HEK293 (cell line): Measurements from ENCODE around the gene ARPC5L.

ENCODE experiments used
- GFI1B ChIP-seq: fragments of 450-650 bp; formaldehyde crosslinking; IDR thresholded peaks from 2 replicates; pipeline ENCODE4 v1.5.1; 2016; ENCODE audit warnings: missing biosample characterization, missing genetic modification characterization
- IKZF3 ChIP-seq: fragments of 450-650 bp; IDR thresholded peaks from 2 replicates; pipeline ENCODE4 v1.5.0; 2018; ENCODE audit warnings: missing biosample characterization, mild to moderate bottlenecking, missing genetic modification characterization, moderate library complexity
- MYNN ChIP-seq: fragments of 450-650 bp; formaldehyde crosslinking; IDR thresholded peaks from 2 replicates; pipeline ENCODE4 v1.5.1; 2016; ENCODE audit warnings: missing biosample characterization, missing genetic modification characterization, borderline replicate concordance
- ZBTB1 ChIP-seq: fragments of 450-650 bp; formaldehyde crosslinking; IDR thresholded peaks from 2 replicates; pipeline ENCODE4 v1.5.1; 2016; ENCODE audit warnings: missing biosample characterization, missing genetic modification characterization
- ZBTB8A ChIP-seq: fragments of 450-650 bp; formaldehyde crosslinking; IDR thresholded peaks from 2 replicates; pipeline ENCODE4 v1.5.1; 2016; ENCODE audit warnings: missing biosample characterization, missing genetic modification characterization
- ZEB2 ChIP-seq: fragments of 450-650 bp; formaldehyde crosslinking; IDR thresholded peaks from 2 replicates; pipeline ENCODE4 v1.5.1; 2016; ENCODE audit warnings: missing biosample characterization, missing genetic modification characterization
- ZFHX2 ChIP-seq: fragments of 450-650 bp; formaldehyde crosslinking; conservative IDR thresholded peaks from 2 replicates; pipeline ENCODE4 v1.5.1; 2016; ENCODE audit warnings: missing biosample characterization, missing genetic modification characterization
- ZFP3 ChIP-seq: fragments of 450-650 bp; formaldehyde crosslinking; IDR thresholded peaks from 2 replicates; pipeline ENCODE4 v1.5.1; 2016; ENCODE audit warnings: low read depth, missing biosample characterization, missing genetic modification characterization
- ZFP69B ChIP-seq: fragments of 450-650 bp; formaldehyde crosslinking; IDR thresholded peaks from 2 replicates; pipeline ENCODE4 v1.5.1; 2016; ENCODE audit warnings: missing biosample characterization, missing genetic modification characterization
- ZIC2 ChIP-seq: fragments of 450-650 bp; formaldehyde crosslinking; IDR thresholded peaks from 2 replicates; pipeline ENCODE4 v1.5.1; 2016; ENCODE audit warnings: missing biosample characterization, missing genetic modification characterization
- ZNF114 ChIP-seq: fragments of 450-650 bp; formaldehyde crosslinking; IDR thresholded peaks from 2 replicates; pipeline ENCODE4 v1.5.0; 2017; ENCODE audit warnings: missing biosample characterization, missing genetic modification characterization
- ZNF138 ChIP-seq: fragments of 450-650 bp; formaldehyde crosslinking; IDR thresholded peaks from 2 replicates; pipeline ENCODE4 v1.5.1; 2016; ENCODE audit warnings: missing biosample characterization, missing genetic modification characterization, borderline replicate concordance
- ZNF155 ChIP-seq: fragments of 450-650 bp; formaldehyde crosslinking; IDR thresholded peaks from 2 replicates; pipeline ENCODE4 v1.5.1; 2016; ENCODE audit warnings: missing biosample characterization, missing genetic modification characterization
- ZNF184 ChIP-seq: fragments of 450-650 bp; IDR thresholded peaks from 2 replicates; pipeline ENCODE4 v1.5.1; 2018; ENCODE audit warnings: missing biosample characterization, mild to moderate bottlenecking, missing genetic modification characterization
- ZNF223 ChIP-seq: fragments of 450-650 bp; formaldehyde crosslinking; IDR thresholded peaks from 2 replicates; pipeline ENCODE4 v1.5.1; 2016; ENCODE audit warnings: missing biosample characterization, missing genetic modification characterization
- ZNF239 ChIP-seq: fragments of 450-650 bp; formaldehyde crosslinking; IDR thresholded peaks from 2 replicates; pipeline ENCODE4 v1.5.1; 2016; ENCODE audit warnings: missing biosample characterization, missing genetic modification characterization
- ZNF24 ChIP-seq: fragments of 450-650 bp; formaldehyde crosslinking; IDR thresholded peaks from 2 replicates; pipeline ENCODE4 v1.5.1; 2016; ENCODE audit warnings: missing biosample characterization, missing genetic modification characterization
- ZNF335 ChIP-seq: fragments of 450-650 bp; formaldehyde crosslinking; conservative IDR thresholded peaks from 2 replicates; pipeline ENCODE4 v1.5.1; 2016; ENCODE audit warnings: missing biosample characterization, missing genetic modification characterization
- ZNF366 ChIP-seq: fragments of 450-650 bp; formaldehyde crosslinking; conservative IDR thresholded peaks from 2 replicates; pipeline ENCODE4 v1.5.1; 2016; ENCODE audit warnings: missing biosample characterization, missing genetic modification characterization
- ZNF423 ChIP-seq: fragments of 450-650 bp; formaldehyde crosslinking; IDR thresholded peaks from 2 replicates; pipeline ENCODE4 v1.5.1; 2016; ENCODE audit warnings: missing biosample characterization, missing genetic modification characterization
- ZNF549 ChIP-seq: fragments of 450-650 bp; IDR thresholded peaks from 2 replicates; pipeline ENCODE4 v1.5.1; 2018; ENCODE audit warnings: missing biosample characterization, missing genetic modification characterization, mild to moderate bottlenecking, inconsistent platforms, moderate library complexity
- ZSCAN16 ChIP-seq: fragments of 450-650 bp; formaldehyde crosslinking; IDR thresholded peaks from 2 replicates; pipeline ENCODE4 v1.5.1; 2016; ENCODE audit warnings: missing biosample characterization, missing genetic modification characterization
- TF ChIP-seq, protein P1 (sequence below): fragments of 450-650 bp; formaldehyde crosslinking; IDR thresholded peaks from 2 replicates; pipeline ENCODE4 v1.5.1; 2017; ENCODE audit warnings: missing biosample characterization, missing genetic modification characterization
- TF ChIP-seq, protein P2 (sequence below): fragments of 450-650 bp; formaldehyde crosslinking; IDR thresholded peaks from 2 replicates; pipeline ENCODE4 v1.5.1; 2016; ENCODE audit warnings: missing biosample characterization, missing genetic modification characterization, borderline replicate concordance
- TF ChIP-seq, protein P3 (sequence below): fragments of 450-650 bp; formaldehyde crosslinking; IDR thresholded peaks from 2 replicates; pipeline ENCODE4 v1.5.1; 2016; ENCODE audit warnings: missing biosample characterization, missing genetic modification characterization, low read depth
- TF ChIP-seq, protein P4 (sequence below): fragments of 450-650 bp; formaldehyde crosslinking; IDR thresholded peaks from 2 replicates; pipeline ENCODE4 v1.5.1; 2016; ENCODE audit warnings: missing biosample characterization, missing genetic modification characterization
- TF ChIP-seq, protein P5 (sequence below): fragments of 450-650 bp; formaldehyde crosslinking; IDR thresholded peaks from 2 replicates; pipeline ENCODE4 v1.5.1; 2016; ENCODE audit warnings: missing biosample characterization, missing genetic modification characterization
- TF ChIP-seq, protein P6 (sequence below): fragments of 450-650 bp; formaldehyde crosslinking; IDR thresholded peaks from 2 replicates; pipeline ENCODE4 v1.5.1; 2016; ENCODE audit warnings: missing biosample characterization, missing genetic modification characterization

The ARPC5L gene

DNA sequence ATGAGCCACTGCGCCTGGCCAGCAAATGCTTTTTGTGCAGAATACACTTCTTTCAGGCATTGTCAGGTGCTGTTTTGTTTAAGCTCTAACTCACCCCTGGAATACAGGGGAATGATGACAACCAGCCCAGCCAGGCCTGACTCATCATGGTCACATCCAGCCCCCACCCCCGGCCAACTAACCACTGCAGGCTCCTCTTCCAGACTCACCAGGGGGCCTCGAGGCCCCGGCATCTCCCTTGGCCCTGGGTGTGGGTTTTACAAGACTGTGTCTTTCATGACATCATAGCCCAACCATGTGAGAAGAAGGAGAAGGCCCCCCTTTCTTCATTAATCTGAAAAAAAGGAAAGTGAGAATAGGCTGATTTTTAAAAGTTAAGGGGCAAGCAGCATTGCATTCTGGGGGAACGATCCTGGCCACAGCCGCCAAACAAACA lies 49.5 kb upstream of the ARPC5L start (continued):
- TF ChIP-seq, protein P1, sequence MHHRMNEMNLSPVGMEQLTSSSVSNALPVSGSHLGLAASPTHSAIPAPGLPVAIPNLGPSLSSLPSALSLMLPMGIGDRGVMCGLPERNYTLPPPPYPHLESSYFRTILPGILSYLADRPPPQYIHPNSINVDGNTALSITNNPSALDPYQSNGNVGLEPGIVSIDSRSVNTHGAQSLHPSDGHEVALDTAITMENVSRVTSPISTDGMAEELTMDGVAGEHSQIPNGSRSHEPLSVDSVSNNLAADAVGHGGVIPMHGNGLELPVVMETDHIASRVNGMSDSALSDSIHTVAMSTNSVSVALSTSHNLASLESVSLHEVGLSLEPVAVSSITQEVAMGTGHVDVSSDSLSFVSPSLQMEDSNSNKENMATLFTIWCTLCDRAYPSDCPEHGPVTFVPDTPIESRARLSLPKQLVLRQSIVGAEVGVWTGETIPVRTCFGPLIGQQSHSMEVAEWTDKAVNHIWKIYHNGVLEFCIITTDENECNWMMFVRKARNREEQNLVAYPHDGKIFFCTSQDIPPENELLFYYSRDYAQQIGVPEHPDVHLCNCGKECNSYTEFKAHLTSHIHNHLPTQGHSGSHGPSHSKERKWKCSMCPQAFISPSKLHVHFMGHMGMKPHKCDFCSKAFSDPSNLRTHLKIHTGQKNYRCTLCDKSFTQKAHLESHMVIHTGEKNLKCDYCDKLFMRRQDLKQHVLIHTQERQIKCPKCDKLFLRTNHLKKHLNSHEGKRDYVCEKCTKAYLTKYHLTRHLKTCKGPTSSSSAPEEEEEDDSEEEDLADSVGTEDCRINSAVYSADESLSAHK (tag by site-specific recombination) = no peak
- TF ChIP-seq ZNF223 (tag by site-specific recombination) = no peak
- 0 out of 2 replicates have a peak, but pooled peaks have one; percentile 40 for TF ChIP-seq ZNF24
- no peak for TF ChIP-seq ZNF155 (tag by site-specific recombination)
- TF ChIP-seq IKZF3 = 0 out of 2 replicates have a peak, but pooled peaks have one; percentile 48
- TF ChIP-seq ZIC2 (tag by site-specific recombination) = peak; percentile 68
- peak; percentile 48; the same call in 1 of the 2 replicates for TF ChIP-seq ZNF335
- peak; percentile 58; the same call in 1 of the 2 replicates for TF ChIP-seq ZNF423 (tag by site-specific recombination)
- TF ChIP-seq ZNF549 (tag by site-specific recombination) = no peak
- no peak for TF ChIP-seq ZNF239 (tag by site-specific recombination)
- 0 out of 2 replicates have a peak, but pooled peaks have one; percentile 15 for TF ChIP-seq ZFP69B (tag by site-specific recombination)
- TF ChIP-seq, protein P2, sequence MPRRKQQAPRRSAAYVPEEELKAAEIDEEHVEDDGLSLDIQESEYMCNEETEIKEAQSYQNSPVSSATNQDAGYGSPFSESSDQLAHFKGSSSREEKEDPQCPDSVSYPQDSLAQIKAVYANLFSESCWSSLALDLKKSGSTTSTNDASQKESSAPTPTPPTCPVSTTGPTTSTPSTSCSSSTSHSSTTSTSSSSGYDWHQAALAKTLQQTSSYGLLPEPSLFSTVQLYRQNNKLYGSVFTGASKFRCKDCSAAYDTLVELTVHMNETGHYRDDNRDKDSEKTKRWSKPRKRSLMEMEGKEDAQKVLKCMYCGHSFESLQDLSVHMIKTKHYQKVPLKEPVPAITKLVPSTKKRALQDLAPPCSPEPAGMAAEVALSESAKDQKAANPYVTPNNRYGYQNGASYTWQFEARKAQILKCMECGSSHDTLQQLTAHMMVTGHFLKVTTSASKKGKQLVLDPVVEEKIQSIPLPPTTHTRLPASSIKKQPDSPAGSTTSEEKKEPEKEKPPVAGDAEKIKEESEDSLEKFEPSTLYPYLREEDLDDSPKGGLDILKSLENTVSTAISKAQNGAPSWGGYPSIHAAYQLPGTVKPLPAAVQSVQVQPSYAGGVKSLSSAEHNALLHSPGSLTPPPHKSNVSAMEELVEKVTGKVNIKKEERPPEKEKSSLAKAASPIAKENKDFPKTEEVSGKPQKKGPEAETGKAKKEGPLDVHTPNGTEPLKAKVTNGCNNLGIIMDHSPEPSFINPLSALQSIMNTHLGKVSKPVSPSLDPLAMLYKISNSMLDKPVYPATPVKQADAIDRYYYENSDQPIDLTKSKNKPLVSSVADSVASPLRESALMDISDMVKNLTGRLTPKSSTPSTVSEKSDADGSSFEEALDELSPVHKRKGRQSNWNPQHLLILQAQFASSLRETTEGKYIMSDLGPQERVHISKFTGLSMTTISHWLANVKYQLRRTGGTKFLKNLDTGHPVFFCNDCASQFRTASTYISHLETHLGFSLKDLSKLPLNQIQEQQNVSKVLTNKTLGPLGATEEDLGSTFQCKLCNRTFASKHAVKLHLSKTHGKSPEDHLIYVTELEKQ (tag by site-specific recombination) = no peak
- no peak for TF ChIP-seq GFI1B (tag by site-specific recombination)
- no peak for TF ChIP-seq ZNF114
- TF ChIP-seq, protein P3, sequence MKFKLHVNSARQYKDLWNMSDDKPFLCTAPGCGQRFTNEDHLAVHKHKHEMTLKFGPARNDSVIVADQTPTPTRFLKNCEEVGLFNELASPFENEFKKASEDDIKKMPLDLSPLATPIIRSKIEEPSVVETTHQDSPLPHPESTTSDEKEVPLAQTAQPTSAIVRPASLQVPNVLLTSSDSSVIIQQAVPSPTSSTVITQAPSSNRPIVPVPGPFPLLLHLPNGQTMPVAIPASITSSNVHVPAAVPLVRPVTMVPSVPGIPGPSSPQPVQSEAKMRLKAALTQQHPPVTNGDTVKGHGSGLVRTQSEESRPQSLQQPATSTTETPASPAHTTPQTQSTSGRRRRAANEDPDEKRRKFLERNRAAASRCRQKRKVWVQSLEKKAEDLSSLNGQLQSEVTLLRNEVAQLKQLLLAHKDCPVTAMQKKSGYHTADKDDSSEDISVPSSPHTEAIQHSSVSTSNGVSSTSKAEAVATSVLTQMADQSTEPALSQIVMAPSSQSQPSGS = peak; percentile 82
- TF ChIP-seq ZNF184 (tag by site-specific recombination) = 0 out of 2 replicates have a peak, but pooled peaks have one; percentile 29
- no peak for TF ChIP-seq ZSCAN16 (tag by site-specific recombination)
- no peak for TF ChIP-seq MYNN (tag by site-specific recombination)
- TF ChIP-seq, protein P4, sequence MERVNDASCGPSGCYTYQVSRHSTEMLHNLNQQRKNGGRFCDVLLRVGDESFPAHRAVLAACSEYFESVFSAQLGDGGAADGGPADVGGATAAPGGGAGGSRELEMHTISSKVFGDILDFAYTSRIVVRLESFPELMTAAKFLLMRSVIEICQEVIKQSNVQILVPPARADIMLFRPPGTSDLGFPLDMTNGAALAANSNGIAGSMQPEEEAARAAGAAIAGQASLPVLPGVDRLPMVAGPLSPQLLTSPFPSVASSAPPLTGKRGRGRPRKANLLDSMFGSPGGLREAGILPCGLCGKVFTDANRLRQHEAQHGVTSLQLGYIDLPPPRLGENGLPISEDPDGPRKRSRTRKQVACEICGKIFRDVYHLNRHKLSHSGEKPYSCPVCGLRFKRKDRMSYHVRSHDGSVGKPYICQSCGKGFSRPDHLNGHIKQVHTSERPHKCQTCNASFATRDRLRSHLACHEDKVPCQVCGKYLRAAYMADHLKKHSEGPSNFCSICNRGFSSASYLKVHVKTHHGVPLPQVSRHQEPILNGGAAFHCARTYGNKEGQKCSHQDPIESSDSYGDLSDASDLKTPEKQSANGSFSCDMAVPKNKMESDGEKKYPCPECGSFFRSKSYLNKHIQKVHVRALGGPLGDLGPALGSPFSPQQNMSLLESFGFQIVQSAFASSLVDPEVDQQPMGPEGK (tag by site-specific recombination) = peak; percentile 87
- TF ChIP-seq ZNF138 = no peak
- no peak for TF ChIP-seq ZBTB1 (tag by site-specific recombination)
- peak; percentile 31; the same call in 1 of the 2 replicates for TF ChIP-seq ZFHX2 (tag by site-specific recombination)
- TF ChIP-seq, protein P5, sequence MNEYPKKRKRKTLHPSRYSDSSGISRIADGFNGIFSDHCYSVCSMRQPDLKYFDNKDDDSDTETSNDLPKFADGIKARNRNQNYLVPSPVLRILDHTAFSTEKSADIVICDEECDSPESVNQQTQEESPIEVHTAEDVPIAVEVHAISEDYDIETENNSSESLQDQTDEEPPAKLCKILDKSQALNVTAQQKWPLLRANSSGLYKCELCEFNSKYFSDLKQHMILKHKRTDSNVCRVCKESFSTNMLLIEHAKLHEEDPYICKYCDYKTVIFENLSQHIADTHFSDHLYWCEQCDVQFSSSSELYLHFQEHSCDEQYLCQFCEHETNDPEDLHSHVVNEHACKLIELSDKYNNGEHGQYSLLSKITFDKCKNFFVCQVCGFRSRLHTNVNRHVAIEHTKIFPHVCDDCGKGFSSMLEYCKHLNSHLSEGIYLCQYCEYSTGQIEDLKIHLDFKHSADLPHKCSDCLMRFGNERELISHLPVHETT (tag by site-specific recombination) = peak; percentile 26; the same call in 1 of the 2 replicates
- no peak for TF ChIP-seq ZBTB8A (tag by site-specific recombination)
- TF ChIP-seq, protein P6, sequence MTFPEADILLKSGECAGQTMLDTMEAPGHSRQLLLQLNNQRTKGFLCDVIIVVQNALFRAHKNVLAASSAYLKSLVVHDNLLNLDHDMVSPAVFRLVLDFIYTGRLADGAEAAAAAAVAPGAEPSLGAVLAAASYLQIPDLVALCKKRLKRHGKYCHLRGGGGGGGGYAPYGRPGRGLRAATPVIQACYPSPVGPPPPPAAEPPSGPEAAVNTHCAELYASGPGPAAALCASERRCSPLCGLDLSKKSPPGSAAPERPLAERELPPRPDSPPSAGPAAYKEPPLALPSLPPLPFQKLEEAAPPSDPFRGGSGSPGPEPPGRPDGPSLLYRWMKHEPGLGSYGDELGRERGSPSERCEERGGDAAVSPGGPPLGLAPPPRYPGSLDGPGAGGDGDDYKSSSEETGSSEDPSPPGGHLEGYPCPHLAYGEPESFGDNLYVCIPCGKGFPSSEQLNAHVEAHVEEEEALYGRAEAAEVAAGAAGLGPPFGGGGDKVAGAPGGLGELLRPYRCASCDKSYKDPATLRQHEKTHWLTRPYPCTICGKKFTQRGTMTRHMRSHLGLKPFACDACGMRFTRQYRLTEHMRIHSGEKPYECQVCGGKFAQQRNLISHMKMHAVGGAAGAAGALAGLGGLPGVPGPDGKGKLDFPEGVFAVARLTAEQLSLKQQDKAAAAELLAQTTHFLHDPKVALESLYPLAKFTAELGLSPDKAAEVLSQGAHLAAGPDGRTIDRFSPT (tag by site-specific recombination) = peak; percentile 48; the same call in 1 of the 2 replicates
- no peak for TF ChIP-seq ZFP3 (tag by site-specific recombination)
- peak; percentile 56 for TF ChIP-seq ZEB2 (tag by site-specific recombination)
- TF ChIP-seq ZNF366 (tag by site-specific recombination) = peak; percentile 84
